ENCODE measurements around the gene RBM23. TPM values are rescaled to one million over a fixed set of nuclear protein-coding genes. Genes with fewer than 3 reads are reported as not detected.
A peak's percentile ranks its signal among the peaks of the same experiment; 100 is the strongest.

RBM23 gene
- total and polyA plus RNA-seq, 9 of the 15 experiments (the other 6 are each of a cell fraction or from before 2014, with no cell fraction given) = 46.0 to 102 (median 58.5) TPM

- TF ChIP-seq POLR2H (tag; IDR thresholded peaks at IDR 0.05; ENCODE audit: low read depth) (peak; percentile 100), RFX1 (IDR thresholded peaks at IDR 0.05) (peak; percentile 98), CEBPB (tag; IDR thresholded peaks at IDR 0.05) (peak; percentile 90), ZBTB8A (IDR thresholded peaks at IDR 0.05; ENCODE audit: partially characterized antibody) (peak; percentile 72), RBM25 (IDR thresholded peaks at IDR 0.05; ENCODE audit: low read depth, low read length, severe bottlenecking) (peak; percentile 72), U2AF2 (optimal IDR thresholded peaks at IDR 0.05; ENCODE audit: low read depth, low read length) (no peak), ZNF589 (CRISPR knock-in tag; IDR thresholded peaks at IDR 0.05; ENCODE audit: low read depth) (no peak), PTBP1 (IDR thresholded peaks at IDR 0.05; ENCODE audit: low read depth, low read length) (no peak), RHOXF2B (CRISPR knock-in tag; conservative IDR thresholded peaks at IDR 0.05) (0 out of 2 replicates have a peak, but pooled peaks have one; percentile 64), ZBTB9 (CRISPR knock-in tag; IDR thresholded peaks at IDR 0.05) (peak; percentile 47; the same call in 1 of the 2 replicates), ZNF318 (IDR thresholded peaks at IDR 0.05; ENCODE audit: borderline replicate concordance in 1 of 2, low read depth in 1 of 2) (no peak), GMEB1 (CRISPR knock-in tag; IDR thresholded peaks at IDR 0.05) (no peak), MTA3 (IDR thresholded peaks at IDR 0.05; ENCODE audit: borderline replicate concordance) (peak; percentile 61; the same call in 1 of the 2 replicates), POLR2AphosphoS5 (IDR thresholded peaks at IDR 0.05; ENCODE audit: control insufficient read depth, insufficient read depth, low read depth, low read length) (peak; percentile 80)
Measured at GRCh38 chr14:22929104-22929960, 10.4 kb upstream of the RBM23 start, which contains the start of gene PRMT5 (continued).

Measured in K562 (cell line).